Activated T-cell treated with anti-CD3 and anti-CD28 coated beads, Interleukin-2, amount 50 U/mL, for 72 hours (primary cell): Measurements from ENCODE around the gene JMJD1C. TPM values are rescaled to one million over a fixed set of nuclear protein-coding genes. Genes with fewer than 3 reads are reported as not detected.
"Not testable (repeated sequence)": the region's sequence is repeated elsewhere in the genome, so short reads cannot be mapped to it uniquely, and the experiment has no call there.

Experiments
- ATAC-seq, 2 donors: fragments of 150-1000 bp; cut with Tn5 transposase; replicated peaks in 1 of 2; 2 replicates each; pipeline ENCODE4 v1.10.0; 2021; ENCODE audit warnings: moderate library complexity in 2 of 2, mild to moderate bottlenecking in 1 of 2
- DNase-seq, 2 donors: peaks; one replicate each; pipeline ENCODE4 v3.0.0; 2021 to 2022; ENCODE audit warnings: mixed read lengths in 1 of 2
- H3K27ac Mint-ChIP-seq: one replicate; pipeline ENCODE4 v1.8.0; 2022; ENCODE audit warnings: mild to moderate bottlenecking, moderate library complexity, mixed read lengths
- H3K27me3 Mint-ChIP-seq: one replicate; pipeline ENCODE4 v1.8.0; 2022; ENCODE audit warnings: low read depth, mixed read lengths
- H3K36me3 Mint-ChIP-seq, 2 donors: one replicate each; pipeline ENCODE4 v1.8.0; 2022; ENCODE audit warnings: mixed read lengths in 2 of 2, mild to moderate bottlenecking in 1 of 2; ENCODE audit not compliant: insufficient read depth in 2 of 2
- H3K4me1 Mint-ChIP-seq: one replicate; pipeline ENCODE4 v1.8.0; 2022; ENCODE audit warnings: low read depth, mixed read lengths
- H3K4me3 Mint-ChIP-seq, 2 donors: one replicate each; pipeline ENCODE4 v1.8.0; 2022; ENCODE audit warnings: mild to moderate bottlenecking in 2 of 2, mixed read lengths in 2 of 2, moderate library complexity in 2 of 2
- H3K9me3 Mint-ChIP-seq, 2 donors: one replicate each; pipeline ENCODE4 v1.8.0; 2022; ENCODE audit warnings: mixed read lengths in 2 of 2
- total RNA-seq, 2 donors: library from RNA; stranded (reverse); gene quantifications; one replicate each; pipeline ENCODE4 v1.2.3, GENCODE V29; 2022

Gene JMJD1C
- total RNA-seq, 2 donors from 2014 or later, result 67.3 to 67.5 TPM

DNA sequence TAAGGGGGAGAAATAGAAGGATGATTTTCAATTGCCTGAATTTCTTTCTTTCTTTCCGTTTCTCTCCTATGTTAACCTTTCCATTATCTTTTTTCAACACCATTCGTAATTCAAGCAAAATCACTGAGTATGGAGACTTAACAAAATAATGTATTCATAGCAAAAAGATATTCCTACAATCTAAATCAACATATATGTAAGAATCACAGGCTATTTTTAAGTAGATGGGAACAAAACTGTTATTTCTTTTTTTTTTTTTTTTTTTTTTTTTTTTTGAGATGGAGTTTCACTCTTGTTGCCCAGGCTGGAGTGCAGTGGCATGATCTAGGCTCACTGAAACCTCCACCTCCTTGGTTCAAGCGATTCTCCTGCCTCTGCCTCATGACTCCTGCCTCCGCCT is 27.2 kb upstream of the JMJD1C start:
- no peak overlapping the region for H3K4me3 Mint-ChIP-seq
- DNase-seq (no peak), ATAC-seq (no peak)
- H3K4me1 Mint-ChIP-seq, result peaks cover 9% of the 10 kb centered on the region
- no peak overlapping the region for H3K27ac Mint-ChIP-seq
- H3K9me3 Mint-ChIP-seq, result no peaks in the 10 kb centered on the region
- H3K36me3 Mint-ChIP-seq, result no peaks in the 10 kb centered on the region
- no peaks in the 10 kb centered on the region for H3K27me3 Mint-ChIP-seq

GRCh38 chr10:63492317-63492690 is 26.5 kb upstream of the JMJD1C start:
- not testable (repeated sequence) for H3K4me3 Mint-ChIP-seq, H3K27ac Mint-ChIP-seq, DNase-seq, H3K27me3 Mint-ChIP-seq, ATAC-seq, H3K36me3 Mint-ChIP-seq, H3K9me3 Mint-ChIP-seq, H3K4me1 Mint-ChIP-seq

GRCh38 chr10:63491588-63492316 is 26.0 kb upstream of the JMJD1C start:
- H3K36me3 Mint-ChIP-seq, result no peaks in the 10 kb centered on the region

GRCh38 chr10:63489838-63490237 is 24.1 kb upstream of the JMJD1C start:
- H3K27me3 Mint-ChIP-seq, result no peaks in the 10 kb centered on the region
- H3K4me1 Mint-ChIP-seq, result peaks cover 9% of the 10 kb centered on the region
- H3K36me3 Mint-ChIP-seq, result no peaks in the 10 kb centered on the region
- no peak for DNase-seq
- H3K9me3 Mint-ChIP-seq, result no peaks in the 10 kb centered on the region
- no peak overlapping the region for H3K4me3 Mint-ChIP-seq
- H3K27ac Mint-ChIP-seq, result no peak overlapping the region
- ATAC-seq, result no peak

More at GRCh38 chr10:63491588-63492316, 26.0 kb upstream of the JMJD1C start:
- no peak for DNase-seq
- ATAC-seq, result no peak
- Mint-ChIP-seq H3K27ac (no peak overlapping the region), H3K9me3 (no peaks in the 10 kb centered on the region), H3K4me3 (no peak overlapping the region), H3K27me3 (no peaks in the 10 kb centered on the region), H3K4me1 (peaks cover 9% of the 10 kb centered on the region)

DNA sequence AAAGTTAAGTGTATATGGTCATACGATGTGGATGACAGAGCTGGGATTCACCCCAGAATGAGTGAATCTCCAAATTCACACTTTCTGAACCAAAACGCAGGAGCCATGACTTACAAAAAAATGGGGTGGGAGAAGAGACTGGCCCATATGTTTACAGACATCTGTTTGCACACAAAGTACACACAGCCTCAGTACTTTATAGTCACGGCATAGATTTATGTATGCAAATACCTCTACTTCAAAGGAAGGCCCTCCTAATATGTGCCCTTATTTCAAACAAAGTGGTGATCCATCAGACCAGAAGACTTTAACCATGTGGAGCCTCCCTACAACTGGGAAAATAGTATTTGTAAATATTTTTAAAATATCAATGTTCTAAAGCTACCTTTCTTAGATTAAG is 22.2 kb upstream of the JMJD1C start:
- H3K4me3 Mint-ChIP-seq, result no peak overlapping the region
- H3K36me3 Mint-ChIP-seq, result no peaks in the 10 kb centered on the region
- no peak overlapping the region for H3K27ac Mint-ChIP-seq
- H3K9me3 Mint-ChIP-seq, result no peaks in the 10 kb centered on the region
- peaks cover 9% of the 10 kb centered on the region for H3K4me1 Mint-ChIP-seq
- ATAC-seq, result no peak
- DNase-seq, result no peak
- no peaks in the 10 kb centered on the region for H3K27me3 Mint-ChIP-seq

DNA sequence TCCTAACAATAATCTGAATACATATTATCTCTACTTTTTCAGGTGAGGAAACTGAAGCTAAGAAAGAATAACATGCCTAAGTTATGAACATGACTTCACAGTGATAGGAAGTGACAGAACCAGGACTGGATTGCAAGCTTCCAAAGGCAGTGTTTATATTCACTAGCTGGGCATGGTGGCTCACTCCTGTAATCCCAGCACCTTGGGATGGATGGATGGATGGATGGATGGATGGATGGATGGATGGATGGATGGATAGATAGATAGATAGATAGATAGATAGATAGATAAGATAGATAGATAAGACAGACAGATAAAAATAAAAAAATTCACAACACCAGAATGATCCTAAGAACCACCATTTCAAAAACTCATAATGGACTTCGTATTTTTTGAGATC is 18.2 kb upstream of the JMJD1C start:
- Mint-ChIP-seq H3K4me3 (no peak overlapping the region), H3K36me3 (no peaks in the 10 kb centered on the region), H3K27me3 (no peaks in the 10 kb centered on the region), H3K4me1 (peaks cover 6% of the 10 kb centered on the region), H3K27ac (no peak overlapping the region), H3K9me3 (no peaks in the 10 kb centered on the region)
- DNase-seq (no peak), ATAC-seq (no peak)

- ATAC-seq, result no peak
- H3K27me3 Mint-ChIP-seq, result no peaks in the 10 kb centered on the region
- no peaks in the 10 kb centered on the region for H3K9me3 Mint-ChIP-seq
- H3K4me1 Mint-ChIP-seq, result peaks cover 12% of the 10 kb centered on the region
- no peaks in the 10 kb centered on the region for H3K36me3 Mint-ChIP-seq
- no peak for DNase-seq
- no peak overlapping the region for H3K27ac Mint-ChIP-seq
- peak overlapping the region; percentile 0 to 8 for H3K4me3 Mint-ChIP-seq
Measured at GRCh38 chr10:63481815-63482421, 16.1 kb upstream of the JMJD1C start.

GRCh38 chr10:63480237-63480636 is 14.5 kb upstream of the JMJD1C start:
- H3K4me1 Mint-ChIP-seq, result peaks cover 12% of the 10 kb centered on the region
- ATAC-seq (no peak), DNase-seq (no peak)
- H3K4me3 Mint-ChIP-seq, result no peak overlapping the region
- no peaks in the 10 kb centered on the region for H3K27me3 Mint-ChIP-seq
- no peak overlapping the region for H3K27ac Mint-ChIP-seq
- H3K36me3 Mint-ChIP-seq, result no peaks in the 10 kb centered on the region
- no peaks in the 10 kb centered on the region for H3K9me3 Mint-ChIP-seq

GRCh38 chr10:63478564-63478963 is 12.8 kb upstream of the JMJD1C start:
- Mint-ChIP-seq H3K27ac (no peak overlapping the region), H3K9me3 (no peaks in the 10 kb centered on the region), H3K27me3 (no peaks in the 10 kb centered on the region), H3K36me3 (no peaks in the 10 kb centered on the region), H3K4me1 (peaks cover 12% of the 10 kb centered on the region), H3K4me3 (no peak overlapping the region)
- DNase-seq, result no peak
- no peak for ATAC-seq

DNA sequence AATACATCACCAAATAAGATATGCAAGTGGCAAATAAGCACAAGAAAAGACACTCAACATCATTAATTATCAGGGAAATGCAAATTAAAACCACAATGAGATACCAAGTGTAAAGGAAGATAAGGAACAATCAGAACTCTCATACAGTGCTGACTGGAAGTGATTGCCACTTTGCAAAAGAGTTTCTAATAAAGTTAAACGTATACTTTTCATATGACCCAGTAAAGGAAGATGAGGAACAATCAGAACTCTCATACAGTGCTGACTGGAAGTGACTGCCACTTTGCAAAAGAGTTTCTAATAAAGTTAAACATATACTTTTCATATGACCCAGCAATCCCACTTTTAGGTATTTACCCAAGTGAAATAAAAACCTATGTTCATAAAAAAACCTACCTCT is 12.2 kb upstream of the JMJD1C start:
- peaks cover 12% of the 10 kb centered on the region for H3K4me1 Mint-ChIP-seq
- no peak overlapping the region for H3K4me3 Mint-ChIP-seq
- no peak for DNase-seq
- no peak for ATAC-seq
- H3K27ac Mint-ChIP-seq, result no peak overlapping the region
- no peaks in the 10 kb centered on the region for H3K36me3 Mint-ChIP-seq
- no peaks in the 10 kb centered on the region for H3K9me3 Mint-ChIP-seq
- no peaks in the 10 kb centered on the region for H3K27me3 Mint-ChIP-seq

GRCh38 chr10:63474488-63474887 is 8.7 kb upstream of the JMJD1C start:
- no peaks in the 10 kb centered on the region for H3K36me3 Mint-ChIP-seq
- H3K27ac Mint-ChIP-seq, result no peak overlapping the region
- peaks cover 11% of the 10 kb centered on the region for H3K4me1 Mint-ChIP-seq
- no peaks in the 10 kb centered on the region for H3K9me3 Mint-ChIP-seq
- no peaks in the 10 kb centered on the region for H3K27me3 Mint-ChIP-seq
- DNase-seq, result no peak
- ATAC-seq, result no peak
- no peak overlapping the region for H3K4me3 Mint-ChIP-seq

DNA sequence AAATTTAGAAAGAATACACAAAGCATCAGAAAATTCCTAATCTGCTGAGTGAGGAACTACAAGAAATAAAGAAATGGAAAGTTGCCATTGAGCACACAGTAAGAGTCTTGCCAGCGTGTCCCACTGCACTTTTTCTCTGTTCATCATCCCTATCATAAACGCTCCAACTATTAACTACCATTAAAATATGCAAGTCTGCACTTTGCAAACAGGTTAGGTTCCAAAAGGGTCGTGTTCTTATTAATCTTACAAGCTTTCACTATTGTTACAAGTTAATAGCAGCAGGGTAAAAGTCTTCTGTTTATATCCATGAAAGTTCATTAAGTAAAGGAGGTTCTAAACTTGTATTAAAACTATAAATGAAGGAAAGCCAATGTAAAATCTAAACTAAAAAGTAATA is 5.2 kb upstream of the JMJD1C start:
- DNase-seq (no peak), ATAC-seq (no peak)
- no peak overlapping the region for H3K4me3 Mint-ChIP-seq
- no peaks in the 10 kb centered on the region for H3K27me3 Mint-ChIP-seq
- no peaks in the 10 kb centered on the region for H3K9me3 Mint-ChIP-seq
- no peak overlapping the region for H3K27ac Mint-ChIP-seq
- H3K36me3 Mint-ChIP-seq, result no peaks in the 10 kb centered on the region
- peaks cover 12% of the 10 kb centered on the region for H3K4me1 Mint-ChIP-seq

- H3K27me3 Mint-ChIP-seq, result no peaks in the 10 kb centered on the region
- H3K36me3 Mint-ChIP-seq, result peaks cover 3 to 4% of the 10 kb centered on the region in 2 donors
- H3K27ac Mint-ChIP-seq, result no peak overlapping the region
- DNase-seq (no peak), ATAC-seq (no peak)
- no peak overlapping the region for H3K4me3 Mint-ChIP-seq
- H3K9me3 Mint-ChIP-seq, result no peaks in the 10 kb centered on the region
- H3K4me1 Mint-ChIP-seq, result peaks cover 22% of the 10 kb centered on the region
Measured at GRCh38 chr10:63468947-63469346, 3.2 kb upstream of the JMJD1C start.

DNA sequence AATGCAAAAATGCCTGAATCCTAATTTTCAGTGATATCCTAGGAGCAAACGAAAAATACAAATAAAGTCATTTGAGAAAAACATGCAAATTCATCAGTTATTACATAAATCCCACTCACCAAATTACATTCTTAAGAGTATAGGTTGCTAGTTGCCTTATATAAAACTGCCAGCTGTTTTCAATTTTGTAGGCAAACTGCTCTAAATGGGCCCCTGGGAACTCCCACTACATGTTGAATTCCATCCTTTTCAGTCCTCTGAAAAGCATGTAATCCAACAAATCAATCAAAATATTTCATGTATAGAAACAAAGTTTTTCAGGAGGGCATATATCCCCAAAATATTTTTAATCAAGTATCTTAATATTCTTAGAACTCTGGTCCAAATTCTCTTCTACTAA is 2.1 kb upstream of the JMJD1C start:
- Mint-ChIP-seq H3K9me3 (no peaks in the 10 kb centered on the region), H3K27ac (no peak overlapping the region), H3K4me3 (no peak overlapping the region), H3K36me3 (peaks cover 3 to 4% of the 10 kb centered on the region in 2 donors), H3K4me1 (peaks cover 23% of the 10 kb centered on the region), H3K27me3 (no peaks in the 10 kb centered on the region)
- ATAC-seq (no peak), DNase-seq (no peak)
